Neural cell (in vitro differentiated cells): Measurements from ENCODE around the gene GPR158.

Experiments
- EZH2 ChIP-seq: fragments of 200-600, 300-800 bp; shearing (Covaris generic), sonication (generic); IDR thresholded peaks from 2 replicates; pipeline ENCODE4 v1.6.1; 2014; ENCODE audit warnings: antibody characterized with exemption, low read length, borderline replicate concordance, mild to moderate bottlenecking; ENCODE audit not compliant: insufficient read depth, poor library complexity, severe bottlenecking
- POLR2AphosphoS5 ChIP-seq: IDR thresholded peaks from 2 replicates; pipeline ENCODE4 v1.6.1; 2012
- TF ChIP-seq, protein P1 (sequence below): fragments of 450-650 bp; IDR thresholded peaks from 2 replicates; pipeline ENCODE4 v1.5.1; 2014; ENCODE audit warnings: antibody characterized with exemption, mild to moderate bottlenecking, moderate library complexity; ENCODE audit not compliant: poor library complexity, severe bottlenecking

DNA sequence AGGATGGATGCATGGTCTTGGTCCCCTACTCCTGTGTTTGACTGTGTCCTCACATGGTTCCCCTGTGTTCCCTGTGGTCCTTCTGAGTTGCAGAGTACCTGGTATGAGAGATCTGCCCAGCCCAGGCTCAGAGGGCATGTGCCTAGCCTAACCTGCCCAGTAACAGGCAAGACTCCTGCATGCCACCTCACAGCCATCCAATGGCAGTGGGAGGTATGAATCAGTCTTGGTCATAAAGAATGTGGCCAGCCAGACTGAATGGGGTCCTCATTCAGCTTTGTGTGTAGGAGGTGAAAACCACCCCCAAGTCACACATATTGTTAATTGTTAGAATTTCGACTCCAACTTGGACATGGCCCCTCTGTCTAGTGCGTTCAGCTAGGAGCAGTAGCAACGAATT, 17.2 kb upstream of the GPR158 start:
- TF ChIP-seq, protein P1, sequence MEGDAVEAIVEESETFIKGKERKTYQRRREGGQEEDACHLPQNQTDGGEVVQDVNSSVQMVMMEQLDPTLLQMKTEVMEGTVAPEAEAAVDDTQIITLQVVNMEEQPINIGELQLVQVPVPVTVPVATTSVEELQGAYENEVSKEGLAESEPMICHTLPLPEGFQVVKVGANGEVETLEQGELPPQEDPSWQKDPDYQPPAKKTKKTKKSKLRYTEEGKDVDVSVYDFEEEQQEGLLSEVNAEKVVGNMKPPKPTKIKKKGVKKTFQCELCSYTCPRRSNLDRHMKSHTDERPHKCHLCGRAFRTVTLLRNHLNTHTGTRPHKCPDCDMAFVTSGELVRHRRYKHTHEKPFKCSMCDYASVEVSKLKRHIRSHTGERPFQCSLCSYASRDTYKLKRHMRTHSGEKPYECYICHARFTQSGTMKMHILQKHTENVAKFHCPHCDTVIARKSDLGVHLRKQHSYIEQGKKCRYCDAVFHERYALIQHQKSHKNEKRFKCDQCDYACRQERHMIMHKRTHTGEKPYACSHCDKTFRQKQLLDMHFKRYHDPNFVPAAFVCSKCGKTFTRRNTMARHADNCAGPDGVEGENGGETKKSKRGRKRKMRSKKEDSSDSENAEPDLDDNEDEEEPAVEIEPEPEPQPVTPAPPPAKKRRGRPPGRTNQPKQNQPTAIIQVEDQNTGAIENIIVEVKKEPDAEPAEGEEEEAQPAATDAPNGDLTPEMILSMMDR = no peak
- no peak for TF ChIP-seq POLR2AphosphoS5
- no peak for TF ChIP-seq EZH2
